MG63 (cell line): Measurements from ENCODE around the gene OSBPL3. TPM values are rescaled to one million over a fixed set of nuclear protein-coding genes. Genes with fewer than 3 reads are reported as not detected.

Experiments used
- DNase-seq: peaks from one replicate; pipeline ENCODE4 v3.0.0-alpha.2; 2020
- H3K27me3 ChIP-seq: fragments of 250-450 bp; sonication (Bioruptor Pico); 2 replicates; pipeline ENCODE4 v1.5.1; 2020; ENCODE audit warnings: mild to moderate bottlenecking, moderate library complexity
- H3K36me3 ChIP-seq: fragments of 250-450 bp; sonication (Bioruptor Pico); 2 replicates; pipeline ENCODE4 v1.5.1; 2020; ENCODE audit warnings: mild to moderate bottlenecking, moderate library complexity
- H3K4me3 ChIP-seq: fragments of 250-450 bp; sonication (Bioruptor Pico); 2 replicates; pipeline ENCODE4 v1.5.1; 2020; ENCODE audit warnings: mild to moderate bottlenecking, moderate library complexity
- H3K9me3 ChIP-seq: fragments of 250-450 bp; sonication (Bioruptor Pico); 2 replicates; pipeline ENCODE4 v1.5.1; 2020; ENCODE audit warnings: mild to moderate bottlenecking, moderate library complexity
- total RNA-seq: library from RNA; depleted of rRNA; stranded (reverse); fragments of >200 nt; shearing (Covaris generic); gene quantifications from 2 replicates; pipeline ENCODE4 v1.2.3, GENCODE V29; 2014; ENCODE audit warnings: low replicate concordance

OSBPL3 gene
- total RNA-seq, 1 experiment from 2014 or later = 5.6 TPM

DNA sequence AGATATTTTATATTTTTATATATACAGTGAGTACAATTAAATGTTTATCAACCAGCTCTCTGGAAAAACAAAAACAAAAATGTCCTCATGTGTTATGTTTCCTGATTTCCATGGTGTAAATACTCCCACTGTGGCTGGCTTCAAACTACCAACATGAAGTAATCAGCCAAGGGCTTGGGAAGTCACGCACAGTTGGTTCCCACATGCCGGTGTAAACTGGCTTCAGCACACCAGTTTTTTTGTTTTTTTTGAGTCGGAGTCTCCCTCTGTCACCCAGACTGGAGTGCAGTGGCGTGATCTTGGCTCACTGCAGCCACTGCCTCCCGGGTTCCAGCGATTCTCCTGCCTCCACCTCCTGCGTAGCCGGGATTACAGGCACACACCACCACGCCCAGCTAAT is 11.8 kb downstream of the OSBPL3 start:
- DNase-seq = peak; percentile 3
- H3K4me3 ChIP-seq = no peak overlapping the region
- peaks cover 4% of the 10 kb centered on the region for H3K36me3 ChIP-seq
- H3K27me3 ChIP-seq = no peaks in the 10 kb centered on the region
- H3K9me3 ChIP-seq = peaks cover 7% of the 10 kb centered on the region

DNA sequence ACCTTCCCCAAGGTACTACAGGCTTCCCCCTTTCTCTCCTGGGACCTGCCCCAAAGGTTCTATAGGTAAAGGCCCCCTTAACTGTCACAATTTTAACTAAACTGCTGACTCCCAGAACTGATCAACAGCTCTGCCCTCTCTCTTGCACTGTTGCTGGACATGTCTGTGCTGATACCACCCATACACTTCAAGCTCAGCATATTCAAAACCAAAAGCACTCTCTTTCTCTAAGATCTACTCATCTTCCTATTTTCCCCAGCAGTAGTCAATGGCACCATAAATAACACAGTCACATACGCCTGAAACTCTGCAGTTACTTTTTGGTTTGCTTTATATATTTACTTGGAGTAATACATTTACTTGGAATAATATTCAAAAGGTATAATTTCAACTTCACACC is 12.3 kb downstream of the OSBPL3 start:
- Histone ChIP-seq H3K36me3 (peaks cover 4% of the 10 kb centered on the region), H3K4me3 (no peak overlapping the region), H3K27me3 (no peaks in the 10 kb centered on the region), H3K9me3 (peaks cover 7% of the 10 kb centered on the region)
- DNase-seq = no peak

DNA sequence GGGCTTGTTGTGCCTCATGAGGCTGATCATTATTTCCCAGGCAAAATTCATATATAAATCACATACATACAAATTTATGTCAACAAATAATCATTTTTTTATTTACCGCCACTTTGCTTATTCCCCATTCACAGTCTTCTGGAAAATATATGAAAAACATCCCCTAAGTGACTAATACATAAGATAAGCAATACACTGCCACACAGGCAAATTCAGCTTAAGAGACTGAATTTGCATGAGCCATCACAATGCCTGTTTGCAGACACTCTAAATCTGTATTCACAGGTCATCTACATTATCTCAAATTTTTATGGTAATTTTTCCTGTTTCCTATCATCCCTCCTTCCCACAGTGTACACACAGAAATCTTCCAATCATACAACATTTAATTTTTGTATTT is 13.2 kb downstream of the OSBPL3 start:
- peaks cover 7% of the 10 kb centered on the region for H3K9me3 ChIP-seq
- H3K4me3 ChIP-seq = no peak overlapping the region
- peaks cover 4% of the 10 kb centered on the region for H3K36me3 ChIP-seq
- no peak for DNase-seq
- no peaks in the 10 kb centered on the region for H3K27me3 ChIP-seq

DNA sequence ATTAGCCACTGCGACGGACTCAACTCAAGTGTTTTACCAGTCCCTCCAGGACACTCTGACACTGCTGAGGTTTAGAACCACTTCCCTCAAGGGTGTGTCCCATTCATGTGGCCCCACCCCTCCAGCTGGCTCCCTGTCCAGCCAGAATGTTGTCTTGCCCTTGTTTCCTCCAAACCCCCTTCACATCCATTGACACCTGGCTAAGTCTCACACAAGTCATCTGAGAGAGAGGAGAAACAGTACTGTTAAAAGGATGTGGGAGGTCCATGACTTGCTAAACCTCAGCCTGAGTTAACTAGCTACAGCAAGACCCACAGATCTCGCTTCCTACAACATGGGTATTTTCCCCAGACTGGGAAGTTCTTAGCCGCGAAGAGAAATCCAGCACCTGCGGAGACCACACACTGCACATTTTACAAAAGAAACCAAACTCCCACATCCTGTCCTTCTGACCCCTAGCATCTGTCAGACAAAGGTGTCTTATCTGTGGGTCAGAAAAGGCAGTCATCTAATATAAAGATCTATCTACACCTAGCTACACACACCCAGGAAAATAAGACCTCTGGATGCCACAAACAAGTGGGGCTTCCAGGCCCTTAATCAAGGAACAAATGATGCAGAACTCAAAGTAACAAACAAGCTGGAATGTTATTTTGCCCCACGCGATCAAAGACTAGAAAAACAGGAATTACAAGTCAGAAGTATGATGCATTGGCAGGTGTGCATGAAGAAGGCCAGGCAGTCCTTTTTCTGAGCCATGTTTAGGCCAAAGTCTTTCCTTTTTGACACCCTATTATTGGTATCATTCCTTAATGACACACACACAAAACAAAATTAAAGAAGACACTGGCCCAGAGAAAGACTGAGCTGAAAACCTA is 13.9 kb downstream of the OSBPL3 start:
- Histone ChIP-seq H3K36me3 (peaks cover 3% of the 10 kb centered on the region), H3K4me3 (no peak overlapping the region), H3K27me3 (no peaks in the 10 kb centered on the region), H3K9me3 (peaks cover 7% of the 10 kb centered on the region)
- DNase-seq = no peak

DNA sequence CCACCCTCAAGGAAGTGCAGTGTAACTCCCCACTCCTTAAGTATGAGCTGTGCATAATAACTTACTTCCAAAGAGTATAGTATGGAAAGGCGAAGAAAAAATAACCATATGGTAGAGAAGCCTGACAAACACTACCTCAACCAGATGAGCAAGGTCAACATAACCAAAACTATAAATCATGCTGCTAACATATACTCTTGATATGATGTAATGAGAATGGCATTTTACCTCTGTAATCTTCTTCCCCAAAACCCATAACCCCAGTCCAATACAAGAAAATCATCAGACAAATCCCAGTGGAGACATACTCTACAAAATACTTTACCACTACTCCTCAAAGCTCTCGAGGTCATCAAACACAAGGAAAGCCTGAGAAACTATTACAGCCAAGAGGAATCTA is 15.8 kb downstream of the OSBPL3 start:
- DNase-seq = no peak

DNA sequence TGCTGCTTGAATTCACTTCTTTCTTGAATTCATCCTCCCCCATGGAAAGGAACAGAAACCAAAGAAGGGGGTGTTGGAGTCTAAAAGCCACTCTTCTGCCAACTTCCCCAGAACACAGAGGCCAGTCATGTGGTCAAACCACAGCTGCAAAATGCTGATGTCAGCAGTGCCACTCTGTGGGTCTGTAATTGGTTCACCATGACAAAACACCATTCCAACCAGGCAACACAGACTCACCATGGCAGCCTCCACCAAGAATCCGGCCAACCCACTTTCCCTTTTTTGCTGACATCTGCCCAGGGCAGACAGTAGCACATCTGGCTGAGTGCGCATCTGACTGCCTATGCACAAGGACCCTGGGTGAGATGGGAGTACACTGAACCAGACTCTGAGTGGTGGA is 16.8 kb downstream of the OSBPL3 start:
- Histone ChIP-seq H3K36me3 (peaks cover 4% of the 10 kb centered on the region; the same call in 1 of the 2 replicates), H3K27me3 (no peaks in the 10 kb centered on the region), H3K9me3 (peaks cover 2% of the 10 kb centered on the region; the same call in 1 of the 2 replicates), H3K4me3 (no peak overlapping the region)
- peak; percentile 6 for DNase-seq

More for the DNA sequence above, 15.8 kb downstream of the OSBPL3 start:
- peaks cover 4% of the 10 kb centered on the region; the same call in 1 of the 2 replicates for H3K36me3 ChIP-seq
- no peaks in the 10 kb centered on the region for H3K27me3 ChIP-seq
- peaks cover 2% of the 10 kb centered on the region; the same call in 1 of the 2 replicates for H3K9me3 ChIP-seq
- H3K4me3 ChIP-seq = no peak overlapping the region

DNA sequence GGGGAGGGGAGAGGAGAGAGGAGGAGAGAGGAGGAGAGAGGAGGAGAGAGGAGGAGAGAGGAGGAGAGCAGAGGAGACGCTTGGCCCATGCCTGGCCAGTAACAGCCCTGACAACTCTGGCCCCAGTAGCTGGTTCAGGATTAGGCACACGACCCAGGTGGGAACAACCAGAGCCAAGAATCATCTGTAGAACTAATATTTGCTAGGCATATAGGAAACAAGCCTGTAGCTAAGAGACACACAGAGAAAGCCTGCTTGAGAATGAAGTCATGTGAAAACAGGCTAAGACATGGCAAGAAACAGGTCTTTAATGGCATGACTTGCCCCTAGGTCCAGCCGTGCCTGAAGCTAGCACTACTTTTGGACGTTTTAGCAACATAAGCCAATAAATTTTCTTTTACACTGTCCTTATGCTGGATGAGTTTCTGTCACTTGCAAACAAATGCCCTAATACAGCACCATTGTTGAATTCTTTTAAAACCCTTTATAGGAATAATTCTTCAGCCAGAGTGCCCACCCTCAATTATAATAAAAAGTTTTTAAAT is 17.5 kb downstream of the OSBPL3 start:
- Histone ChIP-seq H3K4me3 (no peak overlapping the region), H3K9me3 (peaks cover 2% of the 10 kb centered on the region; the same call in 1 of the 2 replicates), H3K36me3 (peaks cover 4% of the 10 kb centered on the region; the same call in 1 of the 2 replicates), H3K27me3 (no peaks in the 10 kb centered on the region)
- DNase-seq = no peak

DNA sequence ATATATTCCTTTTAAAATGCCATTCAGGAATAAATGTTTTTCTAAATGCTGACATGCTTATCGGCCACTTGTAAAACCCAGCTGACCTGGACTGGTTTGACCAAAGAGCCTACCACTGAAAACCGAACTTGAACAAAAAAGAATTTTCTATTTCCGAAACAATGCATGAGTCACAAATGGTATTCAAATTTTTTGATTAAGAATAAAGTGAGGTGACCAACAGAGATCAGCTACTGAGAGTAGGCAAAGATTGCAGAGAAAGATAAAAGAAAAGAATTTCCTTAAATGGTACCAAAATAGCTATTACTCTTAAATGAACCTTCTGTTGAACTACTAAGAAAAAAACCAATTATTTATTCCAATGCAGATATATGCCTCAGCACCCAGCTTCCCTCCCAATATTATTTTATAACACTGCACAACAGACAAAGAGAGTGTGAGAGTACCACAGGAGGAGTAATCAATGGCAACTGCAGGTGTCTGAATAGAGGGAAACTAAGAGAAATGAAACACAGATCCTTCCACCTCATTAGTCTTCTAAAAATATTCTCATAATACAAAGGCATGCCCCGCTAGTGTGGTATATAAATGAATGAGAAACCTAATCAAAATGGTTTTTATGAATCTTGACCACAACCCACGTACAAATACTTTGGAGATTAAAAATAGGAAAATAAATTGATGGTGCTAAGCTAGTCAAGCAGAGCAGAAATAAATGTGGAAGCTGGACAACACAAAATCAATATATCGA is 20.1 kb downstream of the OSBPL3 start:
- no peaks in the 10 kb centered on the region for H3K27me3 ChIP-seq
- H3K36me3 ChIP-seq = peaks cover 4% of the 10 kb centered on the region; the same call in 1 of the 2 replicates
- no peak for DNase-seq
- no peak overlapping the region for H3K4me3 ChIP-seq
- H3K9me3 ChIP-seq = peaks cover 2% of the 10 kb centered on the region; the same call in 1 of the 2 replicates

DNA sequence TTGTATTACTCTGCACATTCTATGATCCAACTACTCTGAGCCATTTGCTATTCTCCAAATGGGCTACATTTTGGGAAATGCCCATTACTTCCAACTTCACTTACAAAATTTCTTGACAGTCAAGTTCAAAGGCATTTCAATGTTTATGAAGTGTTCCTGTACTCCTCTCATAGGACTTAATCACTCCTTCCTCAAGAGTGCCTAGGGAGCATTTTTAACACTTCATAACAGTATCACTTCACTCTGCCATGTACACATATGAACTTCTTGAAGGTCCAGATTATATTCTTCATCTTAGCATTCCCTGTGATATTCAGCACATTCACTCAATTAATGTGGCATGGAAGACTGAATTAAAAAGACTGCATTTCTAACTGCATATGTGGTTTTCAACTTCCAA is 21.6 kb downstream of the OSBPL3 start:
- H3K36me3 ChIP-seq = peaks cover 4% of the 10 kb centered on the region; the same call in 1 of the 2 replicates
- no peaks in the 10 kb centered on the region for H3K27me3 ChIP-seq
- no peak overlapping the region for H3K4me3 ChIP-seq
- no peak for DNase-seq
- no peaks in the 10 kb centered on the region for H3K9me3 ChIP-seq

DNA sequence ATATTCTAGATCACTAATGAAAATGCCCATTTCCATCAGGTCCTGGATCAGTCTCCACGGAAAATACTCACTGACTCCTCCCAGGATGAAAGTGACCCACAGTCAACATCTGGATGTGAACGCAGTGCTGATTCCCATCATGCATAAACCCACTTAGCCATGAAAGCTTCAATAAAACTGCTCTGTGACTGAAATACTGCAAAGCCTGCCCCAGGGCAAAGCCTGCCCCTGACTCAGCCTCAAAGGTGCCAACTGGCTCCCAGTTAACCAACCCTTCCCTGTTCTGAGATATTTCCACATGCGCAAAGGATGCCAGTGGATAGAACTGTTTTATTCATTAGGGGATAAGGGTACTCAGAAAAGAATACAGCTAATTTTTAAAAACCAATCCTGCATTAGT is 24.0 kb downstream of the OSBPL3 start:
- DNase-seq = peak; percentile 90
- no peak overlapping the region for H3K4me3 ChIP-seq

DNA sequence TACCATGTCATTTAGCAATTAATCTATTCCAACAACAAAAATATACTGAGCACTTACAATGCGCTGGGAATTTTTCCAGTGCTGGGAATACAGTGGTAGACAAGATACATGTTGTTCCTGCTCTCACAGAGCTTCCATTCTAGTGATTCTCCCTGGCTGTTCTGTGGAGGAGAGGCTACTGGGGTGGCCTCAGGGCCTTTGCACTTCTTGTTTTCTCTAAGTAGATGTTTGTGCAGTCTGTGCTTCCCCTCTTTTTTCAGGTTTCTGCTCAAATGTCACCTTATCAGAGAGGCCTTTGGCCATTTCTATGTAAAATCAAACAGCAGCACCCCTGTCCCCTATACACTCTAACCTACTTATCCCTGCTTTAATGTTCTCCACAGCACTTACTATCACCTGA is 24.7 kb downstream of the OSBPL3 start:
- no peak overlapping the region for H3K4me3 ChIP-seq
- no peaks in the 10 kb centered on the region for H3K27me3 ChIP-seq
- no peak for DNase-seq

More for the DNA sequence above, 24.0 kb downstream of the OSBPL3 start:
- peaks cover 4% of the 10 kb centered on the region; the same call in 1 of the 2 replicates for H3K36me3 ChIP-seq
- no peaks in the 10 kb centered on the region for H3K27me3 ChIP-seq
- no peaks in the 10 kb centered on the region for H3K9me3 ChIP-seq

DNA sequence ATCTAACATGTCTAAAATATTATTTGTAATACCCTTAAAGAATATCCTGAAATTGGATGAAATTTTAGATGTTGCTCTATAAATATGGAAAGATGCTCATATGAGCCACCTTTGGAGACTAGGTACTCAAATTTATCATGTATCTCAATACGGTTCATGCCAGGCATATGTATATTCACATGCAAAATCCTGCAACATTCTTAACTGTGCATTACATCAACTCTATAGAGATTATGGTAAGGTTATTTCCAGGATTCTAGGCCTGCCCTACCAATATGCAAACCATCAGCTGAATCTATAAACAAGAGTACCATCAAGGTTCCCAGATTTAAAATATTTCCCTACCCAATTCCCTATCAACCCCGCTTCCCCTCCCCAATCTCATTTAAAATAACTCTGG is 27.5 kb downstream of the OSBPL3 start:
- no peak for DNase-seq

More for the DNA sequence above, 24.7 kb downstream of the OSBPL3 start:
- Histone ChIP-seq H3K36me3 (peaks cover 2% of the 10 kb centered on the region; the same call in 1 of the 2 replicates), H3K9me3 (no peaks in the 10 kb centered on the region)

DNA sequence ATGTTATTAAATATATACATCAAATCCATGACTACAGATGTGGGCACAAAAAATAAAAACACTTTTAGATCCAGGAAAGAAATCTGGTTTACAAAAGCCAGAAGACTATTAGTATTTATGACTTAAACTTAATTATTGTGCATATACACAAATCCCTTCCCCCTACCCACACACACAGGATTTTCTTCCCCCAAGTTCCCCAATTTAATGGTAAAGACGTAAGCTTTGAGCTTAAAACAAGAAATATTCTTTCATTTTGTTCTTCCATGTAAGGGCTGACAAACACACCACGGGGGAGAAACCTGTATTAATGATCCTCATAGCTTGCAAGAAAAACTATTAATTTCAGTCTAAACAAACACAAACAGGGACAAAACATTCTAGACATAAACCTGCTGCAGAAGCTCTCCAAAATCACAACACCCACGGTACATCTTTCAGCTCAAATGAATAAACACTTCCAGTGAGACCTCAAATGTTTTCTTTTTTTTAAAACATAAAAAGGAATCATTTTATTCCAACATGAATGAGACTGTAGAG is 28.5 kb downstream of the OSBPL3 start:
- no peaks in the 10 kb centered on the region for H3K9me3 ChIP-seq
- H3K36me3 ChIP-seq = no peaks in the 10 kb centered on the region
- DNase-seq = no peak
- H3K4me3 ChIP-seq = no peak overlapping the region
- H3K27me3 ChIP-seq = no peaks in the 10 kb centered on the region

More for the DNA sequence above, 27.5 kb downstream of the OSBPL3 start:
- Histone ChIP-seq H3K9me3 (no peaks in the 10 kb centered on the region), H3K4me3 (no peak overlapping the region), H3K27me3 (no peaks in the 10 kb centered on the region), H3K36me3 (no peaks in the 10 kb centered on the region)

DNA sequence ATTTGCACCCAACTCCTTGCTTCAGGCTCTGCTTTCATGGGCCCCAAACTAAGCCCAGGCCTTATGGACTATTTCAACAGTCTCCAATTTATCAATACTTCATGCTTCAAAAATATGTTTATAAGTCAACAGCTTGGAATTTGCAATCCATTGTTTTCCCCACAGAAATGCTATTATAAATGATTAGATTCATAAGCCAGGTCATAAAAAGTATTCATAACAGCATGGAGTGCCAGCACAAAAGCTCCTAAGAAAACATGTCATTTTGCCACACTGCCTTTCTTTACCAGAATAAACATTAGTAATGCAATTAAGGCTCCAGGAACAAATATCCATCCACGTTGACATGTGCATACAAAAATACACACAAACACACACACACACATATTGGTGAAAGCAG is 30.1 kb downstream of the OSBPL3 start:
- no peak overlapping the region for H3K4me3 ChIP-seq
- H3K9me3 ChIP-seq = no peaks in the 10 kb centered on the region
- no peaks in the 10 kb centered on the region for H3K36me3 ChIP-seq
- DNase-seq = no peak
- H3K27me3 ChIP-seq = no peaks in the 10 kb centered on the region

DNA sequence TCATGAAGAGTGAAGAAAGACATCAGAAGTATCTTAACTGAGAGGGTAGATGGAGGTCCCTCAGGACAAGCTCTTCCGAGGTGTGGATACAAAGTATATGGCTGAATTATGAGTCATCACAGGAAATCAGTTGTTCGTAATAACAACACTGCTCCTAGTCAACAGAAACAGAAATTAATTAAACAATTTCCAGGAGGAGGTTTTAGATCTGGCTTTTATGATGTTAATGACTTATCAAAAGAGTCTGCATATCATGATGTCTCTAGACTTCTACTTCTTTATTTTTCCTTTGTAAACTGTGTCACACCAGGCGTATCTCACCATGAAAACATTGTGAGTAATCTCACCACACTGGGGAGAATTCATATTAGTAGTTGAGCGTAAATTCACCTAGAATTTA is 31.2 kb downstream of the OSBPL3 start:
- no peaks in the 10 kb centered on the region for H3K9me3 ChIP-seq
- no peak for DNase-seq
- no peaks in the 10 kb centered on the region for H3K27me3 ChIP-seq
- H3K4me3 ChIP-seq = no peak overlapping the region
- no peaks in the 10 kb centered on the region for H3K36me3 ChIP-seq

DNA sequence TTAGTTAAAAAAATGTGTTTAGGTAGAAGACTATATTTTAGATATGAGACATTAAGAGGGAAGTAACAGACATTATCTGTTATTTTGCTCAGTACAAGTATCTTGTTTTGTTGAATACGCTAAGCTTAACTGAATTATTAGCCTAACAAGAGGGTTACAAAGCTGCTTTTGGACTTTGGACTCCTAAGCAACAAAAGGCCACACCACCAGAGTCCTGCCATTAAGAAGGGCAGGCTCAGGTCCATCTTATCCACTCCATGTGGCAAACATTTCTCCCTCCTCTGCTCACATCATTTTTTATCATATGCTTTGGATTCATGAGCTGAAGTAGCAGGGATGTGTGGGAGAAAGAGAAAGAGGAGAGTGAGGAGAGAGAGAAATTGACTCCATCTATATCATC is 33.5 kb downstream of the OSBPL3 start:
- no peaks in the 10 kb centered on the region for H3K9me3 ChIP-seq
- no peak overlapping the region for H3K4me3 ChIP-seq
- H3K27me3 ChIP-seq = no peaks in the 10 kb centered on the region
- H3K36me3 ChIP-seq = no peaks in the 10 kb centered on the region
- DNase-seq = no peak

DNA sequence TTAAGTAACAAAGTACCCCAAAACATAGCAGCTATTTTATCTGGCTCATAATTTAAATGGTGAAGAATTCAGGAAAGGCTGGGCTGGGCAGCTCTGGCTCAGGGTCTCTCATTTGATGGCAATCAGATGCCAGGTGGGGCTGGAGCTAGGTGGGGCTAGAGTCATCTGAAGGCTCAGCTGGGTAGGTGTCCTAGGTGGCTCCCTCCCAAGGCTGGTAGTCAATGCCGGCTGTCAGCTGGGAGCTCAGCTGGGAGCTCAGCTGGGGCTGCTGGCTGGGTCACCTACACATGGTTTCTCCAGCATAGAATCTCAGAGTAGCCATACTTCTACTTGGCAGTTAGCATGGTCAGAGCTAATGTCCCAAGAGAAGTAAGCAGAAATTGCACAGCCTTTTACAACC is 34.1 kb downstream of the OSBPL3 start:
- no peaks in the 10 kb centered on the region for H3K36me3 ChIP-seq
- no peak for DNase-seq
- no peak overlapping the region for H3K4me3 ChIP-seq
- no peaks in the 10 kb centered on the region for H3K9me3 ChIP-seq
- H3K27me3 ChIP-seq = no peaks in the 10 kb centered on the region
